HG03196 (cell line): ENCODE data around the gene AZIN2.
"Not testable (repeated sequence)": the region's sequence is repeated elsewhere in the genome, so short reads cannot be mapped to it uniquely, and the experiment has no call there.

Source experiments
- ATAC-seq: cut with Tn5 transposase; IDR thresholded peaks from one replicate; pipeline ENCODE4 v1.9.1; 2021; ENCODE audit not compliant: unreplicated experiment

AZIN2 gene

DNA sequence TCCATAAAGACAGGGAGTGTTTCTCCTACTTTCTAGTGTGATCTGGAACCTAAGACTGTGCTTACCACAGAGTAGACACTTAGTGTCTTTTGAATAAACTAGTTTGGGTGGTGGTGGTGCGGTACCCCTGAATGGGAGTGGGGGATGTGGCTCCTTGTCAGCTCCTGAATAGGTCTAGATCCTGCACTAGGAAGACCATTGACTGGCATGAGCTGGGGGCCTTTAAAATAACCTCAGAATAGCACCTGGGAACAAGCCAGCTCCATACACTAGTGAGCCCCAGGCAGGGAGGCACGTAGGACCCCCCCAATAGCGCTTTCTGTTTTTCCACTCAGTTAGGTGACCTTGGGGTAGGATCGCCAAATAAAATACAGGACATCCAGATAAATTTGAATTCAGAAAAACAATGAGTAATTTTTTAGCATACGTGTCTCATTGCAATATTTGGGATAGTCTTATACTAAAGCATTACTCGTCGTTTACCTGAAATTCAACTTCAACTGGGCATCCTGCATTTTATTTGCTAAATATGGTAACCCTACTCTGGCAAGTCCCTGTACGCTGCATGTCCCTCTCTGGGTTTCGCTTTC lies 45.6 kb downstream of the AZIN2 start:
- no peak for ATAC-seq

DNA sequence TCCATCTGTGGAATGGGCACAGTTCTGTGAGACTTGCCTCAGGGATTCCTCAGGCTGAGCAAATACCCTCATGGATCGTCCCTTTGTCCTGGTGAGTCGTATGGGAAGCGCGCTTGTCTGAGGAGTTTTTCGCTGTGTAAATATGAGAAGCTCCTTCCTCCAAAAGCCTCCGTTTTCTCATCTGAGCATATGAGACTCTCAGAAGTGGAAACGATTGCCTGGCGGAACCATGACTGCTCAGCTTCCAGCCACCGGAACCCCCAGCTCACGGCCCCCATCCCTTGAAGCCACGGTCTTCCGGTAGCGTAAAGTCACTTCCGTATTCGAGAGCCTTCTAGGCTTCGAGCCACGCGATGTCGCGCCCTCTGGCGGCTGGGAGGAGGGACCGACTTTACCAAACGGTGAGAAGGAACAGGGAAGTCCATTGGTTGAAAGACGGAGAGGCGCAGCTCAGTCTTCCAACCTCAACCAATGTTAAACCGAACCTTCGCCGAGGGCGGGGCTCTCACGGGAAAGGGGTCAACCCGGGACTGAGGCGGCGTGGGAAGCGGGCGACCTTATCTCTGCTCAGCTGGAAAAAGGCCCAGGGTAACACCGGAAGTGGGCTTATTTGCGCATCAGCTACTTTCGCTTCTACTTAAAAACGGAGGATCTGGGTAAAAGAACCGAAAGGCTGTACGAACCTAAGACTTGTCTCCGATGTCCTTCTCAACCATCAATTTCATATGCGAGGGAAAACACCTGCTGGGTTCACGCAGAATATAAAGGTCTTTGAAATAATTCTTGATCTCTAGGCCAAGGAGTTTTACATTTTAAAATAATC lies 46.3 kb downstream of the AZIN2 start:
- ATAC-seq, result peak; percentile 95

DNA sequence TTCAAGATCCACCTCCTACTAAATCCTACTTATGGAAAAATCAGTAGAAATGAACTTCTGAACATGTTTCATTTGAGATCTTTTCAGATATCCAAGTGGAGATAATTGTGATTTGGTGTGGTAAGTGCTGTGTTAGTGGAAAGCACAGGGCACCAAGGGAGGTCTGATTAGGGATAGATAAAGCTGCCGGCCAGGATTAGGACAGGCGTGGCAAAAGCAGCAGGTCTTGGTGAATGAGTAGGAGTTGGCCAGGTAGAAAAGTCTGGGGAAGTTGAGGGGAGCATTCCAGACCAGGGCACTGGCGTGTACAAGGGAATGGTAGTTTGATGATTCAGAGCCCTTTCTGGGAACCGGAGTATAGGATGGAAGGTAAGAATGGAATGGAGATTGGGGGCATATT lies 47.8 kb downstream of the AZIN2 start:
- ATAC-seq, result no peak

DNA sequence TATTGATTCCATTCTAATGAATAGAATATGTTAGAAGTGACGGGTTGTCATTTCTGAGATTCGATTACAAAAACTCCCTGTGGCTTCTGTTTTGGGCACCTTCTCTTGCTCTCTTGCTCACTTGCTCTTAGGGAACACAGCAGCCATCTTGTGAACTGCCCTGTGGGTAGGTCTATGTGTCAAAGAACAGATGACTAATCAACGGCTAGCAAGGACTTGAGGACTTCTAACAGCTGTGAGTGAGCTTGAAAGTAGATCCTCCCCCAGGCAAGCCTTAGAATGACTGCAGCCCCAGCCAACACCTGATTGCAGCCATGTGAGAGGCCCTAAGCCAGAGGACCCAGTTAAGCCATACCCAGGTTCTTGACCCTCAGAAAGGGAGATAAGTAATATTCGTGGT lies 49.3 kb downstream of the AZIN2 start:
- ATAC-seq, result no peak

DNA sequence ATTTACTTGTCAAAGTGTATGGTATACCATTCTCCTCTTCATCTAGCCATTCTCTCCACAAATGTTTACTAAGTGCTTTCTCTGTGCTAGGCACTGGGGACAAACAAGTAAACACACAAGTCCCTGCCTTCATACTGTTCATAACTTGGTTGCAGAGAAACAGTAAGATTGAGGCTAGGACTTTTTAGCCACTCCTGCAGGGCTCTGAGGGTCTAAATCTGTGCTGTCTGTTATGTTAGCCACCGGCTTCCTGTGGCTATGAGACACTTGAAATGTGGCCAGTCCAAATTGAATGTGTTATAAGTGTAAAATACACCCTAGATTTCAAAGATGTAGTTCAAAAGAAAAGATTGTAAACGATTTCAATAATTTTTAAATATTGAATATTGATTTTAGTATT lies 50.2 kb downstream of the AZIN2 start:
- no peak for ATAC-seq

GRCh38 chr1:33132549-33132948 lies 51.6 kb downstream of the AZIN2 start:
- no peak for ATAC-seq

DNA sequence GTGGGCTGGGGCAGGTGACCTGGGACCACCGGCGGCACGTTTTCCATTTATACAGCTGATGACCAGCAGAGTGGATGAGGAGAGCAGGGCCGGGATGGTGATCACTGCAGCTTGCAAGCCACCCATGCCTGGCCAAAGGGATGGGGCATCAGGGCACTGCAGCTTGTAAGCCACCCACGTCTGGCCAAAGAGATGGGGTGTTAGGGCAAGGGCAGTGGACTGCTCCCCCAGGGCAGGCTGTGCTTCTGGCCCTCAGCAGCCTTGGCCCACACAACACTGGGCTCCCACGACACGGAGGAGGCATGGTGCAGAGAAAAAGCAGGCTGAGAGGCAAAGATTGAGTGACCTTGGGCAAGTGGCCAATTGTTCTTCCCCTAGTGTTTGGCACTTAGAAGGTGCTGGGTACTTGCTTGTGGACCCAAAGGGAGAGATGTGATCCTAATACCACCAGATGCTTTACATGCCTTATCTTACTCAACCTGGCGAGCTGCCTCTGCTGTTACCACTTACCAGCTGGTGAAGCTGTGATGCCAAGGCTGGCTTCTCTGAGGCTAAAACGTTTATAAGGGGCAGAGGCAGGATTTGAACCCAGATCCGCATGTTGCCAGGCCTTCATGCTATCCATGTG lies 52.6 kb downstream of the AZIN2 start:
- no peak for ATAC-seq

- ATAC-seq, result not testable (repeated sequence)
Observed at GRCh38 chr1:33136041-33136440, 55.1 kb downstream of the AZIN2 start.

DNA sequence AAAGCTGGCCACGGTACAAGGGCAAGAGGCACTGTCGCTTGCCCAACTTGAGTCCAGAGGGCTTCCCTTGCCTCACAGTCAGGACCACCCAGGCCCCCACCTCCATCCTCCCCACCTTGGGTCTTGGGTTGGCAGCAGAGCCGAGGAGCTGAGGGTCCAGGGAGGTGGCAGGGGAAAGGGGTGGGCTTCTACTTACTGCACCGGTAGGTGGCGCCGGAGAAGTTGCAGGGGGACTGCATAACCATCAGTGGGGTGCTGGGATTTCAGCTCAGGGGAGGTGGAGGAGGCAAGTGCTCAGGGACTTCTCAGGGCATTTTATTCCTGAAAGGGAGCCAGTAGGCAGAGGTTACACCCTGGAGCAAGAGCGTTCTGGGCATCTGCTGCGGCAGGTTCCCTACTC lies 56.8 kb downstream of the AZIN2 start:
- no peak for ATAC-seq

DNA sequence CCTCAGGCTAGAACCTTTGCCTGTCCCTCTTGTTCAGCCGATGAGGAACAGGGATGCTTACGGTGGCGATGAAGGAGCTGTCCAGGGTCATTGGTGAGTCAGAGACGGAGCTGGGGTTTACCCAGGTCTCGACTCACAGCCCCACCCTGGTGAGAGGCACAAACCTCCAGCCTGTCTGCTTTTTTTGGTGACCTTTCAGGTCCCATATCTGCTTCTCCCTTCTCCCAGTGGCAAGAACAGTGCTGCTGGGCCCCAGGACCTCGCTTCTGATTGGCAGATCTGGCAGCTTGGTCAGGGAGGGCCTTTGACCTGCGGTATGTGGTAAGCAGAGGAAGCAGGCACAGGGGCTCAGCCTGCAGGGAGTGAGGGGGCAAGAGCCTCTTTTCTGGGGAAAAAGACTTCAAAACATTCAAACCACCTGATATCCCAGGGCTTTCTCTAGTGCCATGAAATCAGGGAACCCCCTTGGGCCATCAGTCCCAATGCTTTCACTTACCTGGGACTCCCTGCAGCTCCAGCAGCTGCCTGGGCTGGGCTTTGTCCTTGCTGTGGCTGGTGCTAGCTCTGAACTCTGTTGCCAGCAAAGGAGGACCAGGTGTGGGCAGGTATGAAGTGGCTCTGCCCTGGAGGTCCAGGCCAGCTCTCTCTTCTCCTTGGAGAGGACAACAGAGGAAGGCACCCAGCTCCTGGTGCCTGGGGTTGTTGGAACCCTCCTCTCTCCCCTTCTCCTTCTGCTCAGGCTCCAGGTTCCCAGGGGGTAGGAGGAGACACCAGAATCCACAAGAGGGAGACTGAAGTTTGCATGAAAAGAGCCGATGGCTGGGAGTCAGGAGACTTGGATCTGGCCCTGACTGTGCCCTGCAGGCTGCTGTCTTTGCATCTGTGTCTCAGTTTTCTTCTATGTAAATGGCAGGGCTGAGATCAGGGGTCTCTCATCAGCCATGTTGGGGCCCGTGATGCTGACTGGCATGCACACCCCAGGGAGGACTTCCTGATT lies 59.5 kb downstream of the AZIN2 start:
- ATAC-seq, result no peak

GRCh38 chr1:33141216-33141615 lies 60.3 kb downstream of the AZIN2 start:
- ATAC-seq, result no peak

DNA sequence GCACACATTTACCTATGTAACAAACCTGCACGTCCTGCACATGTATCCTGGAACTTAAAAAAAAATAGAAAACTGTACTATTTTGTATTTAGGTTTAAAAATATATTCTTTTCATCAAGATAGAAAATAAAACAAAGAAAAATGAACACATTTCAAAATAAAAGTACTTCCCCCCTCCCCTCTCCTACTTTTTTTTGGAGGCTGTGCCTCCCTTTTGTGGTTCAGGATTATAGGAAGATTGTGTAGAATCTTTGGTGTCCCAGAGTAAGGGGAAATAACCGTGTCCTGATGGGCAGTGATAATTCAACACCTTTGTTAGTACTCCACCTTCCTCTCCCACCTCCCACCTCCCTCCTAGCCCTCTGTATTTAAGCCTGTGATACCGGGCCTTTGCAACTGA lies 60.8 kb downstream of the AZIN2 start:
- no peak for ATAC-seq

DNA sequence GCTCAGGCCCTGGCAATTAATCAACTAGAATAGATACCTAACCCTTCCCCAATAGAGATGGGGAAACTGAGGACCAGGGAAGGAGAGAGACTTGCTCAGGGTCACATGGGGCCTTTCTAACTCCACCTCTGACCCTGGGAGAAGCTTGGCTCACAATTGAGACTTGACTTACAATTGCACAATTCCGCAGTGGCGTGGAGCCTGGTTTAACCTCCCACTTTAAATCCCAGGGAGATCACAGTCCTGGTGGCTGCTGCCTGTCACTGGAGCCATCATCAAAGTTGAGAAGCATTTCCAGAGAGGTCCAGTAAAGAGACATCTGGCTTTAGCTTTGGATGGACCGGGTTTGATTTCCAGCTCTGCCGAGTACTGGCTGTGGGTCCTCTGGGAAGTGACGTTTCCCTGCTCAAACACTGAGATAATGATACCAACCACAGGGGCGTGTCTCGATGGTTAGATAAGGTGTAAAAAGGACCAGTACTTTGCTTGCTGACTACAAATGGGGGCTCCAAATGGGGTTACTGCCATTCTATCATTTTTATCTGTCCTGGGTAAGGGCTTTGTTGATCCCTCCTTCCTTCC lies 61.6 kb downstream of the AZIN2 start:
- no peak for ATAC-seq

- no peak for ATAC-seq
Observed at GRCh38 chr1:33143176-33143575, 62.2 kb downstream of the AZIN2 start.

DNA sequence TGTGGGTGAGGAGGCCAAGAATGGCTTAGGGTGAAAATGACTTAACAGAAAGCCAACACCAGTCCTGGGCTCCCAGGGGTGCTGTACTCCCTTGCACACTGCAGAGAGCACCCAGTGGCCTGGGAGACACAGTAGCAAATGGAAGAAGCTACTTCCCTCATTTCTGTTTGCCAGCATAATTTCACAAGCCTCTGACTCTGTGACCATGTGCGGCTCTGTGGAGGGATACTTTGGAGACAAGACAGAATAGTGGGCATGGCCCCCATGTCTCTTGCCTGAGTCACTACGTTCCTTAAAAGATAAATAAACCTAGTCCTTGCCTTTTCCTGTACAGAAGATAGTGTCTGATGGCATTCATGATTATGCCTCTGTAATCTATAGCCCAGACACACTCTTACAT lies 62.7 kb downstream of the AZIN2 start:
- ATAC-seq, result no peak

- no peak for ATAC-seq
Observed at GRCh38 chr1:33146003-33146402, 65.0 kb downstream of the AZIN2 start.

GRCh38 chr1:33147275-33147996 lies 66.5 kb downstream of the AZIN2 start:
- no peak for ATAC-seq

DNA sequence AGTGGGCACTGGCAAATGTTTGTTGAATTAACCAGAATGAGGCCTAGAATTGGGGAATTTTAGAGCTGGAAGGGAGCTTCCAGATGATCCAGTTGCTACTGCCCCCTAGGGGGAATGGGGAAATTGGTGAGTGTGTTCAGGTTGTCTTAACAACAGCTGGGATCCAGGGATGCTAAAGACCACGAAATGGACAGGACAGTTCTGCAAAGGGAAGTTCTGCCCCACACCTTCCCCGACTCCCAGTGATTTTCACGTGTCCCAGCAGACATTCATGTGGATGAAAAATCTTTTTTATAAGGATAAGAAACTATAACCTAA lies 67.0 kb downstream of the AZIN2 start:
- no peak for ATAC-seq

DNA sequence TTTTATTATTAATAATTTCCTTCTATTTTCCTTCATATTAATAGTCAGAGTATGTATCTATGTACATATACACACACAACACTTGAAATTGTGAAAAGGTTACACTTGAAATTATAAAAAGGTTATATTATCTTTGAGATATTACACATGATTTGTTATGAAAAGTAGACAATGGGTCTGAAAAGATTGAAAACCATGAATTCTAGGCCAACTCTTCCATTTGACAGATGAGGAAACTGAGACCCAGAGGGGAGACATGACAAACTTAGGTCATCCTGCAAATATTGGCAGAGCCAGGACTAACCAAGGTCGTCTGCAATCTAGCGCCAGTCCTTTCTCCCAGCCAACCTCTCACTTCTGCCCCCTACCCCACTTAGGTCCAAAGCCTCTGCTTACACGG lies 67.7 kb downstream of the AZIN2 start:
- no peak for ATAC-seq

DNA sequence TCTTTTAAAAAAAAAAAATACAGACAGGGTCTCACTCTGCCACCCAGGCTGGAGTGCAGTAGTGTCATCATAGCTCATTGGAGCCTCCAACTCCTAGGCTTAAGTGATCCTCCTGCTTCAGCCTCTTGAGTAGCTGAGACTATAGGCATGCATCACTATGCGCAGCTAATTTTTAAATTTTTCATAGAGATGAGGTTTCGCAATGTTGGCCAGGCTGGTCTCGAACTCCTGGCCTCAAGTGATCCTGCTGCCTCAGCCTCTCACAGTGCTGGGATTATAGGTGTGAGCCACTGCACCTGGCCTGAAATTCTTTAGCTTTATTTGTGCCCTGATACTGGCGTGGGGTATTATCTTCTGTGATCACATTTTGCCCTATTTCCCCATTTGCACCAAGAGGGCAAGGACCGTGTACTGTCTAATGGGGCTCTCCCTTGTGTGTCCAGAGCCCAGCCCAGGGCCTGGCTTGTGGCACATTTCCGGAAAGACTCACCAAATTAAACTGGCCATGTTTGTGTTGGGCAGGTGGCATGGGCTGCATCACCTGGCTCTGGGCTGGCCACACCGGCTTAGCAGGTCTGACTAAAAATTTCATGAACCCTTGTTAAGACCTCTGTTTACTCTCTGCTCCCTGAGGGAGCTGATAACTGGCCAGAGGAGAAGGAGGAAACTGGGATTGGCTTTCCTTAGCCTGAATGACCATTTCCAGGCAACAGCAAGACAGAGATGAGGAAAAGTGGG lies 68.7 kb downstream of the AZIN2 start:
- ATAC-seq, result no peak
